Activated CD4-positive, alpha-beta T cell treated with anti-CD3 and anti-CD28 coated beads for 24 hours (primary cell): Measurements from ENCODE around the gene U2AF2.
A peak's percentile ranks its signal among the peaks of the same experiment; 100 is the strongest.

ENCODE experiments used
- DNase-seq, 2 donors: peaks; one replicate each; pipeline ENCODE4 v3.0.0-alpha.2; 2020; ENCODE audit warnings: low read depth in 2 of 2

The U2AF2 gene

GRCh38 chr19:55690109-55690768 is 35.4 kb downstream of the U2AF2 start:
- DNase-seq = no peak

GRCh38 chr19:55690769-55691545 is 36.1 kb downstream of the U2AF2 start:
- DNase-seq = no peak

- DNase-seq = no peak
Observed at GRCh38 chr19:55691561-55692481, 37.0 kb downstream of the U2AF2 start.

GRCh38 chr19:55692681-55693081 is 37.8 kb downstream of the U2AF2 start:
- no peak for DNase-seq

- DNase-seq = no peak
Observed at GRCh38 chr19:55693336-55693974, 38.6 kb downstream of the U2AF2 start.

GRCh38 chr19:55694241-55694655 is 39.4 kb downstream of the U2AF2 start:
- DNase-seq = no peak

- no peak for DNase-seq
Observed at GRCh38 chr19:55694656-55695491, 40.0 kb downstream of the U2AF2 start.

GRCh38 chr19:55695511-55696290 is 40.9 kb downstream of the U2AF2 start:
- DNase-seq = no peak

- DNase-seq = no peak
Observed at GRCh38 chr19:55696301-55697068, 41.6 kb downstream of the U2AF2 start.

- no peak for DNase-seq
Observed at GRCh38 chr19:55697069-55697440, 42.2 kb downstream of the U2AF2 start.

- DNase-seq = no peak
Observed at GRCh38 chr19:55697698-55698097, 42.9 kb downstream of the U2AF2 start.

- DNase-seq = no peak
Observed at GRCh38 chr19:55698256-55698655, 43.4 kb downstream of the U2AF2 start.

- DNase-seq = no peak
Observed at GRCh38 chr19:55699221-55699620, 44.4 kb downstream of the U2AF2 start.

GRCh38 chr19:55700813-55701212 is 46.0 kb downstream of the U2AF2 start:
- no peak for DNase-seq

- no peak for DNase-seq
Observed at GRCh38 chr19:55702131-55702627, 47.3 kb downstream of the U2AF2 start.

GRCh38 chr19:55703790-55704215 is 49.0 kb downstream of the U2AF2 start:
- DNase-seq = peak; percentile 28 to 40

- no peak for DNase-seq
Observed at GRCh38 chr19:55704494-55705245, 49.8 kb downstream of the U2AF2 start.

GRCh38 chr19:55705972-55706371 is 51.1 kb downstream of the U2AF2 start:
- DNase-seq = no peak
